GM21786 (cell line): ENCODE measurements around the gene PTTG1IP.
"Not testable (repeated sequence)": the region's sequence is repeated elsewhere in the genome, so short reads cannot be mapped to it uniquely, and the experiment has no call there.

Source experiments
- ATAC-seq: cut with Tn5 transposase; IDR thresholded peaks from one replicate; pipeline ENCODE4 v1.9.1; 2021; ENCODE audit not compliant: unreplicated experiment

The PTTG1IP gene

GRCh38 chr21:44846224-44846484 lies 27.3 kb downstream of the PTTG1IP start:
- no peak for ATAC-seq

- no peak for ATAC-seq
Measured at GRCh38 chr21:44845418-44846223, 27.9 kb downstream of the PTTG1IP start.

DNA sequence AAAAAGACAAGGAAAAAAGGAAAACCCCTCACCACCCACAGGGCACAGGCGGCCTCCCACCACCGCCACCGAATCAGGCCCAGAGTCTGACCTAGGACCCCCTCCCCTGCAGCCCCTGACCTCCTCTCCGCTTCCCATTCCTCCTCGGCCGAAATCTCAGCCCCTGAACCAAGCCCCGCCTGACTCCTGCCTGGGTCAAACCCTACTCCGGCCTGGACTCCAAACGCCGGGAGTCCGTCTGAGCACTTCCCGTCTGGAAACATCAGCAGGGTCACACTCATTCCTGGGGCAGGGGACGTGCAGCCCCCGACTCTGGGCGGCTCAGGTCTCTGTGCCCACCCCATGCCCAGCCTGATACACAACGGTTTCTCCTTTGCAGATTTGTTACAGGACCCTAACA lies 29.2 kb downstream of the PTTG1IP start:
- no peak for ATAC-seq

GRCh38 chr21:44842721-44843445 lies 30.6 kb downstream of the PTTG1IP start:
- ATAC-seq: no peak

DNA sequence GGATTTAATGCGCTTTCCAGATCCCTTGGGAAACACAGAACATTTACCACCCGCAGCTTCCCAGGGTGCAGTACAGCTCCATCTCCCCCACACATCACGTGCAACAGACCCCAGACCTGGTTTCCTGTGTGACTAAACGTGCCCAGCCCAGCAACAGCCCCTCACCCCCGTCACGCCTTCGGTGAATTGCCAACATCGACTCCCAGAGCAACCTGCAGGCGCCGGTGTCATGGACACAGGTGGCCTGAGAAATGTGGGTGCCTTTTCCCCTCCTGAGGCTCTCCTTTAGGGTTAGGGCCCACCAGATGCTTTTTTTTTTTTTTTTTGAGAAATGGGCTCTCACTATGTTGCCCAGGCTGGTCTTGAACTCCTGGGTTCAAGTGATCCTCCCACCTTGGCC lies 31.4 kb downstream of the PTTG1IP start:
- ATAC-seq: no peak

DNA sequence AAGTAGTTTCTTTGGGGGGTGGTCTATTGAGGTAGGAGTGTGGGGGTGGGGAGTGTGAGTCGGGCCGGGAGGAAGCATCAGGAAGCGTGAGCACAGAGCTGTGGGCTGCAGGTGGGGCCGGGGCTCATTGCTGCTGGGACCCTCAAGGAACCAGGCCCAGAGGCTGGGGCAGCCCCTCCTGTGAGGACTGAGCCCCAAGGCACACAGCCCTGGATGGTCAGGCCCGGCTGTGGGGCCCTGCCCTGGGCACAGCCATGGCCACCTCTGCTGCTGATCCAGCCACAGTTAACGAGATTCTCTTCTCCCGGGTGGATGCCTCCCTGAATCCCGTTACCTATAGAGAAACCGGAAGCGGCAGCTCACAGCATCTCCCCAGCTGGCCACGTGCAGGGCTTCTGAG lies 32.7 kb downstream of the PTTG1IP start:
- no peak for ATAC-seq

GRCh38 chr21:44838951-44839350 lies 34.5 kb downstream of the PTTG1IP start:
- no peak for ATAC-seq

DNA sequence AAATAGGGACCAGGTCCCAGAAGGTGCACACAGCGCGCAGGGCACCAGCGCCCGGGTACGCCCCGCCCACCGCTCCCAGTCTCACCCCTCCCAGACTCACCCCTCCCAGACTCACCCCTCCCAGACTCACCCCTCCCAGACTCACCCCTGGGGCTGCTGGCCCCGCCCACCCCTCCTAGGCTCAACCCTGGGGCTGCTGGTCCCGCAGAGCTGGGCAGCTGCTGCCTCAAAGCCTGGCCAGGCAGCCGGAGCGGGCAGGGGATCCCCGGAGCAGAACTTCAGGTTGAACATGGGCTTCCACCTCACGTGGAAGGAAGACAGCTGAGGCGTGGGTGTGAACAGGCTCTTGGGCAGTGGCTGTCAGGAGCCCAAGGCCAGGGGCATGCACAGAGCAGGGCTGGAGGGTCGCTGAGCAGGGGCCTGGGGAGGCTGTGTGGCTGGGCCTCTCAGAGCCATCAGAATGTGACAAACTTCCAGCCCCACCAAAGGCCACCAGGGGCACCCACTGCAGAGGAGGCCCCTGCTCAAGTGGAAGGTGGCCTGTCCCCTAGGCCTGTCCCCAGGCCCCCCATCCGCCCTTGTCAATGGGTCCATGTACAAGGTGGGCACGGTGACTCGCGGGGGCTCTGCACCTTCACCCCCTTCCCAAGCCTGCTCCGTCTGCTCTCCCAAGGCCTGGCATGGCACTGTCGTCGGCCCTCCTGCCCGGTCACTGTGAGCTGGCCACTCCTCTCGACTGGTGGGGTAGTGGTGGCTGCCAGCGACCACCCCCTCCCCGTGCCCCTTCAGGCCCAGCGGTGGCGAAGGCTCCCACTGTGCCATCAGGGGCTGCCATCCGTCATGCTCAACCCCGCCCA lies 35.2 kb downstream of the PTTG1IP start:
- ATAC-seq: no peak

GRCh38 chr21:44837537-44837936 lies 36.0 kb downstream of the PTTG1IP start:
- ATAC-seq: no peak

GRCh38 chr21:44836666-44837471 lies 36.6 kb downstream of the PTTG1IP start:
- ATAC-seq: no peak

DNA sequence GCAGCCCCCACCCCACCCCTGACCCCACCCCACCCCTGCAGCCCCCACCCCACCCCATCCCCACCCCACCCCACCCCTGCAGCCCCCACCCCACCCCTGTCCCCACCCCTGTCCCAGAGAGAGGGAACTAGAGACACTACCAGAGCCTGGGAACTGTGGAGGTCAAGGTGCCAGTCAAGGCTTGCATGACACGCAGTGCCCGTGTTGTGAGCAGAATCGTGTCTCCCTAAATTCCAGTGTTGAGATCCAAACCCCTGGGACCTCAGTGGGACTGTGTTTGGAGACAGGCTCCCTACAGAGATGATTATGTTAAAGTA lies 37.2 kb downstream of the PTTG1IP start:
- no peak for ATAC-seq

- no peak for ATAC-seq
Measured at GRCh38 chr21:44835647-44835973, 37.9 kb downstream of the PTTG1IP start.

DNA sequence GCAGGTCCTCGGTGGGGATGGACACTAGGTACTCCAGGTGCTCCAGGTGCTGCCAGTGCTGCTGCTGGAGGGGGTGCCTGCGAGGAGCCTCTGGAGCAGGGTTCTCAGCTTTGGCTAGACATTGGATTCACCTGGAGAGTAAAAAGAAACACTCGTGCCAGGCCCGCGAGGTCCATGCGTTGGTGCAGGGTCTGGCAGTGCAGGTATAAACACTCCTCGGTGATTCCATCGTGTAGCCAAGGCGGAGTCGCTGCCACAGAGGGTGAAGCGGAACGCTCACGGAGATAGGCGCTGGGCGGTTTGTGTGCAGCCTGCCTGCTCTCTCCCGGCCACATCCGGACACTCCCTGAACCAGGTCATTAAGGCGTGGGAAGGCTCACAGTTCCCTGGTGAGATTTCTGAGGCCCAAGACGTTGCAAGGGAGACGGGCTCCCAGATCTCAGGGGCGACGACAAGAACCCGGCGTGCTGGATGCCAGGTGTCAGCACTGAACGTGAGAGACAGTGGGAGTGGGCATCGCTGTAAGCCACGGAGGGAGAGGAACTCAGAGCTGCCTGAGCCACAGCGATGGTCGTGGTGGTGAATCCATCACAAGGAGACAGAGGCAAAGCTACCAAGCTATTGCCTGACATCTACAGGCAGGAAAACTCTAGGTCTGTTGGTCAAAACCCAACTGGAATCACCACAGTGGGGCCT lies 38.4 kb downstream of the PTTG1IP start:
- ATAC-seq: no peak

DNA sequence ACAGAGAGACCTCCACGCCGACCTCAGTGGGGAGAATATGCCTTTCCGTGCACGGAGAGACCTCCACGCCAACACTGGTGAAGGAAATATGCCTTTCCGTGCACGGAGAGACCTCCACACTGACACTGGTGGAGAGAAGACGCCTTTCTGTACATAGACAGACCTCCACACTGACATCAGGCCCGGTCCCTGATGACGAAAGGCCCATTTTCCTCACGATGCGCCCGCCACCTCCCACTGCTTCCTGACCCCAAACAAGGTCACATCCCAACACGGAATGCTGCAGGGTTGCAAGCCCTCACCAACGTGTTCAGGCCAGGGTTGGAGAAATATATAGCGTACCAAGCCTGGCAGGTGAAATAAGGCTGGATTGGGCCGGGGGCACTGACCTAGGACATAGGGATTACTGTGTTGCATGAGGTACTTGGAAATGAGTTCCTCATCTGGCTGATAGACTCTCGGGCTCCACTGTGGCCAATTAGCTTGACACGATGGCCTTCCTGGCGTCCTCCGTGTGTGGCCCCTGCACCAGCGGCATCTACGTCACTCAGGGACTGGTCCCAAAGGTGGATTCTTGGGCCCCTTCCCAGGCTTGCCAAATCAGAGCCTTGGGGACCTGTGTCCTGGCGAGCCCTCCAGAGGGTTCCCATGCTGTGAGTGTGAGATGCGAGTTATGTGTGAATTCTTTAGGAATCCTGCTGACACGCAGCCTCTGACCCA lies 39.1 kb downstream of the PTTG1IP start:
- no peak for ATAC-seq

- ATAC-seq: no peak
Measured at GRCh38 chr21:44833663-44834062, 39.8 kb downstream of the PTTG1IP start.

- not testable (repeated sequence) for ATAC-seq
Measured at GRCh38 chr21:44832516-44833255, 40.8 kb downstream of the PTTG1IP start.

- no peak for ATAC-seq
Measured at GRCh38 chr21:44831227-44831860, 42.1 kb downstream of the PTTG1IP start.

GRCh38 chr21:44829507-44830092 lies 43.9 kb downstream of the PTTG1IP start:
- no peak for ATAC-seq
